ENCODE measurements around the gene DMC1.

DMC1 gene

GRCh38 chr22:38510416-38510970 is 59.5 kb downstream of the DMC1 start:
- Histone ChIP-seq H3K27me3 (ENCODE audit: low read depth, low read length) (no peaks in the 10 kb centered on the region), H3K27ac (ENCODE audit: low read length) (no peak overlapping the region), H3K9me3 (ENCODE audit: control insufficient read depth in 1 of 2, low read length in 2 of 2) (no peaks in the 10 kb centered on the region), H3K4me3 (ENCODE audit: low read depth in 1 of 2, low read length in 2 of 2) (no peak overlapping the region), H3K36me3 (ENCODE audit: control insufficient read depth in 1 of 2, insufficient read depth in 2 of 2, low read length in 2 of 2) (peaks cover 0 to 6% of the 10 kb centered on the region in 2 donors), H3K4me1 (ENCODE audit: control insufficient read depth in 1 of 2, insufficient read depth in 2 of 2, low read length in 2 of 2) (no peaks in the 10 kb centered on the region)

GRCh38 chr22:38506118-38506962 is 63.6 kb downstream of the DMC1 start, which contains the start of gene DDX17:
Gene DDX17, minus strand, starts transcription at chr22:38506311.
- H3K27ac ChIP-seq (ENCODE audit: low read length): peak within 1 kb of the TSS; percentile 98
- H3K4me3 ChIP-seq (ENCODE audit: low read depth in 1 of 2, low read length in 2 of 2): peak within 1 kb of the TSS; percentile 79 to 90
- peaks cover 6 to 28% of the 10 kb centered on the region in 2 donors for H3K36me3 ChIP-seq (ENCODE audit: control insufficient read depth in 1 of 2, insufficient read depth in 2 of 2, low read length in 2 of 2)
- H3K4me1 ChIP-seq (ENCODE audit: control insufficient read depth in 1 of 2, insufficient read depth in 2 of 2, low read length in 2 of 2): peaks cover under 1 to 30% of the 10 kb centered on the region in 2 donors
- H3K27me3 ChIP-seq (ENCODE audit: low read depth, low read length): no peaks in the 10 kb centered on the region
- no peaks in the 10 kb centered on the region for H3K9me3 ChIP-seq (ENCODE audit: control insufficient read depth in 1 of 2, low read length in 2 of 2)

- Histone ChIP-seq H3K4me1 (ENCODE audit: control insufficient read depth in 1 of 2, insufficient read depth in 2 of 2, low read length in 2 of 2) (peaks cover 5 to 36% of the 10 kb centered on the region in 2 donors), H3K27me3 (ENCODE audit: low read depth, low read length) (no peaks in the 10 kb centered on the region), H3K27ac (ENCODE audit: low read length) (peak overlapping the region; percentile 98), H3K9me3 (ENCODE audit: control insufficient read depth in 1 of 2, low read length in 2 of 2) (no peaks in the 10 kb centered on the region), H3K4me3 (ENCODE audit: low read depth in 1 of 2, low read length in 2 of 2) (peak overlapping the region; percentile 79 to 90), H3K36me3 (ENCODE audit: control insufficient read depth in 1 of 2, insufficient read depth in 2 of 2, low read length in 2 of 2) (peaks cover 11 to 28% of the 10 kb centered on the region in 2 donors)
Observed at GRCh38 chr22:38505541-38506117, 64.4 kb downstream of the DMC1 start.

DNA sequence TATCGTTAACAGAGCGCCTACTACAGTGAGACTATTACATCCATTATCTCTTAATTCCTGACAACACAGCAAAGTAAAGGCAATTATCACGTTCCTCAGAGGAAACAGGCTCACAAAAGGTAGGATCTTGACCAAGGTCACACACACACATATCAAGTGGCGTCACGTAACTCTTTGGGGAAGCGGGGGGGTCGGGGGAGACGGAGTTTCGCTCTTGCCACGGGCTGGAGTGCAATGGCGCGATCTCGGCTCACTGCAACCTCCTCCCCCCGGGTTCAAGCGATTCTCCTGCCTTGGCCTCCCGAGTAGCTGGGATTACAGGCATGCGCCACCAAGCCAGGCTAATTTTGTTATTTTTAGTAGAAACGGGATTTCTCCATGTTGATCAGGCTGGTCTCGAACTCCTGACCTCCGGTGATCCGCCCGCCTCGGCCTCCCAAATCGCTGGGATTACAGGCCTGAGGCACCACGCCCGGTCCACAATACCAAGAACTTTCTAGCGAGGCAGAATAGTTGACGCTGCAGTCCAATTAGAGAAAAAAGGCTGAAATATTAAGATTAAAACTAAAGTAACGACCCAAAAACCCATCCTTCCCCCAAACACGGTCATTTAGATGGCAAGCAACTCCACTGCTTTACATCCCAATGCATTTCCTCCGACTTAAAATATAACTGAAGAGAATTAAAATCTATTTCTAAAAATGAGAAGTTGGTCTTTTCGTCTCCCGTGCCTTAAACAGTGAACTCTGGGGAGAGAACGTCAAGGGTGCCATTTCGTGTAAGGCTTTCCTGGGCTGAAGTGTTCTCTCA is 65.0 kb downstream of the DMC1 start:
- no peaks in the 10 kb centered on the region for H3K27me3 ChIP-seq (ENCODE audit: low read depth, low read length)
- H3K9me3 ChIP-seq (ENCODE audit: control insufficient read depth in 1 of 2, low read length in 2 of 2): no peaks in the 10 kb centered on the region
- peaks cover 11 to 33% of the 10 kb centered on the region in 2 donors for H3K36me3 ChIP-seq (ENCODE audit: control insufficient read depth in 1 of 2, insufficient read depth in 2 of 2, low read length in 2 of 2)
- H3K27ac ChIP-seq (ENCODE audit: low read length): peak overlapping the region; percentile 98
- H3K4me3 ChIP-seq (ENCODE audit: low read depth in 1 of 2, low read length in 2 of 2): peak overlapping the region; percentile 79 to 90
- peaks cover 5 to 36% of the 10 kb centered on the region in 2 donors for H3K4me1 ChIP-seq (ENCODE audit: control insufficient read depth in 1 of 2, insufficient read depth in 2 of 2, low read length in 2 of 2)

GRCh38 chr22:38503021-38503420 is 67.0 kb downstream of the DMC1 start:
- Histone ChIP-seq H3K4me3 (ENCODE audit: low read depth in 1 of 2, low read length in 2 of 2) (peak overlapping the region; percentile 79 to 90), H3K36me3 (ENCODE audit: control insufficient read depth in 1 of 2, insufficient read depth in 2 of 2, low read length in 2 of 2) (peaks cover 27 to 50% of the 10 kb centered on the region in 2 donors), H3K27ac (ENCODE audit: low read length) (peak overlapping the region; percentile 28), H3K27me3 (ENCODE audit: low read depth, low read length) (no peaks in the 10 kb centered on the region), H3K9me3 (ENCODE audit: control insufficient read depth in 1 of 2, low read length in 2 of 2) (no peaks in the 10 kb centered on the region), H3K4me1 (ENCODE audit: control insufficient read depth in 1 of 2, insufficient read depth in 2 of 2, low read length in 2 of 2) (peaks cover 5 to 39% of the 10 kb centered on the region in 2 donors)

- Histone ChIP-seq H3K4me1 (ENCODE audit: control insufficient read depth in 1 of 2, insufficient read depth in 2 of 2, low read length in 2 of 2) (peaks cover 5 to 39% of the 10 kb centered on the region in 2 donors), H3K4me3 (ENCODE audit: low read depth in 1 of 2, low read length in 2 of 2) (peak overlapping the region; percentile 79 to 90), H3K9me3 (ENCODE audit: control insufficient read depth in 1 of 2, low read length in 2 of 2) (no peaks in the 10 kb centered on the region), H3K27me3 (ENCODE audit: low read depth, low read length) (no peaks in the 10 kb centered on the region), H3K27ac (ENCODE audit: low read length) (no peak overlapping the region), H3K36me3 (ENCODE audit: control insufficient read depth in 1 of 2, insufficient read depth in 2 of 2, low read length in 2 of 2) (peaks cover 33 to 60% of the 10 kb centered on the region in 2 donors)
Observed at GRCh38 chr22:38501797-38502672, 67.9 kb downstream of the DMC1 start.

GRCh38 chr22:38497869-38498268 is 72.1 kb downstream of the DMC1 start:
- H3K9me3 ChIP-seq (ENCODE audit: control insufficient read depth in 1 of 2, low read length in 2 of 2): no peaks in the 10 kb centered on the region
- H3K36me3 ChIP-seq (ENCODE audit: control insufficient read depth in 1 of 2, insufficient read depth in 2 of 2, low read length in 2 of 2): peaks cover 65 to 80% of the 10 kb centered on the region in 2 donors
- H3K4me1 ChIP-seq (ENCODE audit: control insufficient read depth in 1 of 2, insufficient read depth in 2 of 2, low read length in 2 of 2): peaks cover 5 to 30% of the 10 kb centered on the region in 2 donors
- H3K4me3 ChIP-seq (ENCODE audit: low read depth in 1 of 2, low read length in 2 of 2): no peak overlapping the region
- no peak overlapping the region for H3K27ac ChIP-seq (ENCODE audit: low read length)
- H3K27me3 ChIP-seq (ENCODE audit: low read depth, low read length): no peaks in the 10 kb centered on the region

GRCh38 chr22:38494939-38495338 is 75.0 kb downstream of the DMC1 start:
- H3K4me3 ChIP-seq (ENCODE audit: low read depth in 1 of 2, low read length in 2 of 2): no peak overlapping the region
- H3K4me1 ChIP-seq (ENCODE audit: control insufficient read depth in 1 of 2, insufficient read depth in 2 of 2, low read length in 2 of 2): peaks cover 5 to 31% of the 10 kb centered on the region in 2 donors
- H3K27me3 ChIP-seq (ENCODE audit: low read depth, low read length): no peaks in the 10 kb centered on the region
- peaks cover 81 to 90% of the 10 kb centered on the region in 2 donors for H3K36me3 ChIP-seq (ENCODE audit: control insufficient read depth in 1 of 2, insufficient read depth in 2 of 2, low read length in 2 of 2)
- no peaks in the 10 kb centered on the region for H3K9me3 ChIP-seq (ENCODE audit: control insufficient read depth in 1 of 2, low read length in 2 of 2)
- no peak overlapping the region for H3K27ac ChIP-seq (ENCODE audit: low read length)

GRCh38 chr22:38494498-38494897 is 75.5 kb downstream of the DMC1 start:
- H3K9me3 ChIP-seq (ENCODE audit: control insufficient read depth in 1 of 2, low read length in 2 of 2): no peaks in the 10 kb centered on the region
- H3K4me3 ChIP-seq (ENCODE audit: low read depth in 1 of 2, low read length in 2 of 2): no peak overlapping the region
- peaks cover 5 to 32% of the 10 kb centered on the region in 2 donors for H3K4me1 ChIP-seq (ENCODE audit: control insufficient read depth in 1 of 2, insufficient read depth in 2 of 2, low read length in 2 of 2)
- H3K36me3 ChIP-seq (ENCODE audit: control insufficient read depth in 1 of 2, insufficient read depth in 2 of 2, low read length in 2 of 2): peaks cover 83 to 93% of the 10 kb centered on the region in 2 donors
- H3K27ac ChIP-seq (ENCODE audit: low read length): no peak overlapping the region
- no peaks in the 10 kb centered on the region for H3K27me3 ChIP-seq (ENCODE audit: low read depth, low read length)

GRCh38 chr22:38491707-38492348 is 78.2 kb downstream of the DMC1 start:
- H3K4me3 ChIP-seq (ENCODE audit: low read depth in 1 of 2, low read length in 2 of 2): no peak overlapping the region
- no peaks in the 10 kb centered on the region for H3K27me3 ChIP-seq (ENCODE audit: low read depth, low read length)
- peaks cover 84 to 89% of the 10 kb centered on the region in 2 donors for H3K36me3 ChIP-seq (ENCODE audit: control insufficient read depth in 1 of 2, insufficient read depth in 2 of 2, low read length in 2 of 2)
- H3K27ac ChIP-seq (ENCODE audit: low read length): no peak overlapping the region
- H3K9me3 ChIP-seq (ENCODE audit: control insufficient read depth in 1 of 2, low read length in 2 of 2): no peaks in the 10 kb centered on the region
- H3K4me1 ChIP-seq (ENCODE audit: control insufficient read depth in 1 of 2, insufficient read depth in 2 of 2, low read length in 2 of 2): peaks cover 5 to 30% of the 10 kb centered on the region in 2 donors

Data from muscle layer of duodenum (tissue), 2 donors.